WERI-Rb-1 (cell line): ENCODE measurements around the gene KCNIP2.

Source experiments
- DNase-seq: peaks from one replicate; pipeline ENCODE4 v3.0.0-alpha.2; 2020
- H3K27ac ChIP-seq: fragments of 250-450 bp; sonication (Bioruptor Pico); 2 replicates; pipeline ENCODE4 v1.5.1; 2020; ENCODE audit warnings: mild to moderate bottlenecking, moderate library complexity
- H3K27me3 ChIP-seq: fragments of 250-450 bp; sonication (Bioruptor Pico); 2 replicates; pipeline ENCODE4 v1.5.1; 2021; ENCODE audit warnings: mild to moderate bottlenecking, low read depth, moderate library complexity; ENCODE audit not compliant: insufficient read depth, severe bottlenecking
- H3K36me3 ChIP-seq: fragments of 250-450 bp; sonication (Bioruptor Pico); 2 replicates; pipeline ENCODE4 v1.5.1; 2020; ENCODE audit warnings: mild to moderate bottlenecking, moderate library complexity
- H3K4me3 ChIP-seq: 2 replicates; pipeline ENCODE4 v1.5.1; 2011; ENCODE audit warnings: low read depth, mild to moderate bottlenecking, control low read depth, low read length
- H3K9me3 ChIP-seq: fragments of 250-450 bp; sonication (Bioruptor Pico); 2 replicates; pipeline ENCODE4 v1.5.1; 2021; ENCODE audit warnings: mild to moderate bottlenecking, moderate library complexity; ENCODE audit not compliant: severe bottlenecking
- TF ChIP-seq, protein P1 (sequence below): IDR thresholded peaks from 2 replicates; pipeline ENCODE4 v1.5.1; 2011; ENCODE audit warnings: low read depth, mild to moderate bottlenecking, control low read depth, inconsistent platforms, low read length

Gene KCNIP2

DNA sequence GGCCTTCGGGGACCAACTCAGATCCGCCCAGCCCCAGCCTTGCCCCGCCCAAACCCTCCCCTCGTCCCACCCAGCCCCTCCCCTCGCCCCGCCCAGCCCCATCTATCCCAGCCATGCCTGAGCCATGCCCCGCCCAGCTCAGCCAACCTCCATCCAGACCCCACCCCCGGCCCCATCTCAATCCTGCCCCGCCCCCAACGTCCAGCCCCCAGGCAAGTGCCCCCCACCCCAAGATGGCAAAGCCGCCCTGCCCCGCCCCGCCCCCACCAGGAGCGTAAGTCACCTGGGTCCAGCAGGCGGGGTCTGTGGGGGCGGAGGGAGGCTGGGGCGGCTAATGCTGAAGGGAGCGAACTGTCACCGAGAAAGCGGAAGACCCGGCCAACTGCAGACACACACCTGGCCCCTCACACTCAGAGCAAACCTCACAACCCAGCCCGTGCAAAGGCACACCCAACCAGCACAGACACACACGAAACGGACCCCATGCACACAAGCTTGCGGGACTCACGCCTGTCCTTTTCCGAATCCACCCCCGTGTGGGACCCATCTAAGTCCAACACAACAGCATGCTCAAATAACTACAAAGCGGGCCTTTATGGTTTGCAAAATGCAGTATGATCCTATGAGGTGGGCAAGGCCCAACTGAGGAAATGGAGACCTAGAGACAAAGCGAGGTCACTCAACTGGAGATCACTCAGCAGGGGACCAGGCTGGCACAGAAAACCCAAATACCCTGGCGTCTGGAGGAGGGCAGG is 13.9 kb downstream of the KCNIP2 start:
- Histone ChIP-seq H3K4me3 (no peak overlapping the region), H3K36me3 (no peaks in the 10 kb centered on the region; the same call in none of the 2 replicates), H3K27ac (no peak overlapping the region), H3K9me3 (no peaks in the 10 kb centered on the region), H3K27me3 (no peaks in the 10 kb centered on the region)
- no peak for DNase-seq
- TF ChIP-seq, protein P1, sequence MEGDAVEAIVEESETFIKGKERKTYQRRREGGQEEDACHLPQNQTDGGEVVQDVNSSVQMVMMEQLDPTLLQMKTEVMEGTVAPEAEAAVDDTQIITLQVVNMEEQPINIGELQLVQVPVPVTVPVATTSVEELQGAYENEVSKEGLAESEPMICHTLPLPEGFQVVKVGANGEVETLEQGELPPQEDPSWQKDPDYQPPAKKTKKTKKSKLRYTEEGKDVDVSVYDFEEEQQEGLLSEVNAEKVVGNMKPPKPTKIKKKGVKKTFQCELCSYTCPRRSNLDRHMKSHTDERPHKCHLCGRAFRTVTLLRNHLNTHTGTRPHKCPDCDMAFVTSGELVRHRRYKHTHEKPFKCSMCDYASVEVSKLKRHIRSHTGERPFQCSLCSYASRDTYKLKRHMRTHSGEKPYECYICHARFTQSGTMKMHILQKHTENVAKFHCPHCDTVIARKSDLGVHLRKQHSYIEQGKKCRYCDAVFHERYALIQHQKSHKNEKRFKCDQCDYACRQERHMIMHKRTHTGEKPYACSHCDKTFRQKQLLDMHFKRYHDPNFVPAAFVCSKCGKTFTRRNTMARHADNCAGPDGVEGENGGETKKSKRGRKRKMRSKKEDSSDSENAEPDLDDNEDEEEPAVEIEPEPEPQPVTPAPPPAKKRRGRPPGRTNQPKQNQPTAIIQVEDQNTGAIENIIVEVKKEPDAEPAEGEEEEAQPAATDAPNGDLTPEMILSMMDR: no peak

DNA sequence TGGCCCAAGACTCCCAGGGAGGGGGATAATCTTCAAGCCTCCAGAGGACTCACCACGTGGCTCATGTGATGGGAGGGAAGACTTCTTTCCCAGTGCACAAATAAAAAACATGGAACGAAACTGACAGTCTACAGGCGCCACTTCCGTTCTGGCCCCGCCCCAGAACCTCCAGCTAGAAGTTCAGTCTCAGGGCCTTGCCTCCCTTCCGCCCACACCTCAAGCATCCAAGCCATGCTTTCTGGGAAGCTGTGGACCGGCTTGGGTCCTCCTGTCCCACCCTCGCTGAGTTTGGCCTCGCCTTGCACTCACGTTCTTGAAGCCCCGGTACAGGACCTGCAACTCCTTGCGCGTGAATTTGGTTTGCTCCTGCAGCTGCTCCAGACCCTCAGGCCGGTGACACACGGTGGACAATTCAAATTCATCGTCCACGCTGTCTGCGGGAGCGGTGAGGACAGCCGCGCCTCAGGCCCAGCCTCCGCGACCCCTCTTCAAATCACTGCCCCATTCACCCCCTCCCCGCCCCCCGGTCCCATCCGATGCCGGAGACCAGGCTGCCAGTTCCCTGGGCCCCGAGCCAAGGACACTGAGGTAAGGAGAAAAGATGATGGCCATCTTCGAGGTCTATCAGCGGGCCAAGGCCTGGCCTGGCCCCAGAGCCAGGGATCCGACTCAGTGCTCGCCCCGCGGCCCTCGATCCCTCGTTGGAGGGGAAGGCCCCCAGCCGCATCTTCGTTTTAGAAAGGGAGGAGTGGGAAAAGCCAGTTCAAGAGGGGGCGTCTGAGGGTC is 14.6 kb downstream of the KCNIP2 start:
- Histone ChIP-seq H3K4me3 (no peak overlapping the region), H3K27me3 (no peaks in the 10 kb centered on the region), H3K9me3 (no peaks in the 10 kb centered on the region), H3K27ac (no peak overlapping the region), H3K36me3 (no peaks in the 10 kb centered on the region; the same call in none of the 2 replicates)
- TF ChIP-seq, protein P1: no peak
- no peak for DNase-seq

DNA sequence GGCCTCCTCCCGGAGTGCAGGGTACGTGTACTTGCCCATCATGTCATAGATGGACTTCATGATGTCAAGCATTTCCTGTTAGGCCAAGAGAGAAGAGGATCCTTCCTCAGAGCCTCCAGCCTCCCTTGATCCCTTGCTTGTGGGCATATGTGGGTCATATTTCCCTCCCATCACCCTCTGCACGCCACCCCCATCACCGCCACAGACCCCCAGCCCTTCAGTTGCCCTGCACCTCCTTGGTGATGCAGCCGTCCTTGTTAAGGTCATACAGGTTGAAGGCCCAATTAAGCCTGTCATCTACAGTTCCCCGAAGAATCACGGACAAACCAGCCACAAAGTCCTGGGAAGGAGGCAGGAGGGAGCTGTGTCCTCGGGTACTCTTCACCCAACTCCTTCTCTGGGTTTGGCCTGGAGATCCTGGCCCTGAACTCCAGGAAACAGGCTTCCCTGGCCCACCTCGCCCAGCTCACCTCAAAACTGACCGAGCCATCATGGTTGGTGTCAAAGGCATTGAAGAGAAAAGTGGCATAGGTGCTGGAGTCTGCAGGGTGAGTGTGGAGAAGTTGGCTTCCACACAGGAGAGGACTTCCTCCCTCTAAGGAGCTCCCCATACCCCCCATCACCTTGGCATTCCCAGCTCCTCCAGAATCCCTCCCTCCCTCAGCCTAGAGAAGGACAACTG is 15.5 kb downstream of the KCNIP2 start:
- Histone ChIP-seq H3K4me3 (no peak overlapping the region), H3K36me3 (no peaks in the 10 kb centered on the region; the same call in none of the 2 replicates), H3K27me3 (no peaks in the 10 kb centered on the region), H3K9me3 (no peaks in the 10 kb centered on the region), H3K27ac (no peak overlapping the region)
- no peak for DNase-seq
- TF ChIP-seq, protein P1: no peak

DNA sequence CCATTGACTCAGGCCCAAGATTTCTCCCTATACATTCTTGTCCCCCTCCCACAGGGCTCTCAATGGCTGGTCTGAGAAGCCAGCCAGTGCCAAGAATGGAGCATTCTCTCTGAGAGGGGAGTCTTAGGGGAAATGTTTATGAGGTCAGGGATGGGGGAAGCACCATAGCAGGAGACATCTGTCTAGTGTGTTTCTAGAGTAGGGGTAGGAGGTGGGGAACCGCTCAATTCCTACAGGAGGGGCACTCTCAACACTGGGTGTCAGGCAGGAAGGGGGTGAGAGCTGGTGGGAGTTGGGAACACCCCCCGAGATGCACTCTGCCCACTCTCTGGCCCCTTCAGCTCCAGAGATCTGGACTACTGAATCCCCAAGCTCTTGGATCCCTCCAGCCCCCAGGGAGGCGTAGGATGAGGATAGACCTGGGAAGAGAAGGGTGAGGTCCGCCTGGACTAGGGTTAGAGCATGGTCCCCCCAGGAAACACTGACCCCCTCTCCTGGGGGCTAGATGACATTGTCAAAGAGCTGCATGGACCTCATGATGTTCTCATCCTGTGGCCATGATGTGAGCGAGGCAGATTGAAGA is 16.7 kb downstream of the KCNIP2 start:
- Histone ChIP-seq H3K27ac (no peak overlapping the region), H3K36me3 (peaks cover 3% of the 10 kb centered on the region), H3K4me3 (no peak overlapping the region), H3K27me3 (no peaks in the 10 kb centered on the region), H3K9me3 (no peaks in the 10 kb centered on the region)
- TF ChIP-seq, protein P1: no peak
- DNase-seq: no peak

GRCh38 chr10:101824736-101825135 is 18.9 kb downstream of the KCNIP2 start:
- H3K27ac ChIP-seq: no peak overlapping the region
- H3K9me3 ChIP-seq: no peaks in the 10 kb centered on the region
- no peaks in the 10 kb centered on the region for H3K27me3 ChIP-seq
- TF ChIP-seq, protein P1: no peak
- H3K4me3 ChIP-seq: no peak overlapping the region
- peaks cover 8% of the 10 kb centered on the region for H3K36me3 ChIP-seq
- DNase-seq: no peak
